Astrocyte of the hippocampus (primary cell): ENCODE results near the gene TTBK1.
A peak's percentile ranks its signal among the peaks of the same experiment; 100 is the strongest.

ENCODE experiments used
- DNase-seq: peaks from one replicate; pipeline ENCODE4 v3.0.0; 2011; ENCODE audit warnings: low read depth, low spot score

The TTBK1 gene

GRCh38 chr6:43271944-43272343 is 28.7 kb downstream of the TTBK1 start:
- DNase-seq = no peak

GRCh38 chr6:43273707-43274106 is 30.4 kb downstream of the TTBK1 start:
- no peak for DNase-seq

- no peak for DNase-seq
Observed at GRCh38 chr6:43274127-43274915, 31.0 kb downstream of the TTBK1 start.

GRCh38 chr6:43274916-43275597 is 31.8 kb downstream of the TTBK1 start:
- DNase-seq = no peak

- DNase-seq = no peak
Observed at GRCh38 chr6:43275801-43276576, 32.7 kb downstream of the TTBK1 start.

GRCh38 chr6:43276577-43277305 is 33.5 kb downstream of the TTBK1 start:
- no peak for DNase-seq

GRCh38 chr6:43277306-43277642 is 34.0 kb downstream of the TTBK1 start:
- no peak for DNase-seq

GRCh38 chr6:43277643-43278523 is 34.6 kb downstream of the TTBK1 start:
- DNase-seq = peak; percentile 45

- DNase-seq = peak; percentile 60
Observed at GRCh38 chr6:43278524-43279078, 35.3 kb downstream of the TTBK1 start.

- no peak for DNase-seq
Observed at GRCh38 chr6:43280234-43280633, 37.0 kb downstream of the TTBK1 start.

- no peak for DNase-seq
Observed at GRCh38 chr6:43282060-43282459, 38.8 kb downstream of the TTBK1 start.

- DNase-seq = no peak
Observed at GRCh38 chr6:43282636-43283513, 39.6 kb downstream of the TTBK1 start.

- no peak for DNase-seq
Observed at GRCh38 chr6:43283514-43283901, 40.2 kb downstream of the TTBK1 start.

GRCh38 chr6:43283905-43284304 is 40.6 kb downstream of the TTBK1 start:
- DNase-seq = no peak

- DNase-seq = no peak
Observed at GRCh38 chr6:43284991-43285781, 41.9 kb downstream of the TTBK1 start.

- DNase-seq = no peak
Observed at GRCh38 chr6:43285832-43286231, 42.6 kb downstream of the TTBK1 start.

- no peak for DNase-seq
Observed at GRCh38 chr6:43286456-43286979, 43.2 kb downstream of the TTBK1 start.

GRCh38 chr6:43286980-43287716 is 43.9 kb downstream of the TTBK1 start:
- no peak for DNase-seq
